ENCODE results near the gene STXBP5. TPM values are rescaled to one million over a fixed set of nuclear protein-coding genes. Genes with fewer than 3 reads are reported as not detected.

STXBP5 gene
- total and polyA plus RNA-seq, 9 of the 15 experiments (the other 6 are each of a cell fraction or from before 2014, with no cell fraction given) = 23.3 to 172 (median 71.5) TPM

DNA sequence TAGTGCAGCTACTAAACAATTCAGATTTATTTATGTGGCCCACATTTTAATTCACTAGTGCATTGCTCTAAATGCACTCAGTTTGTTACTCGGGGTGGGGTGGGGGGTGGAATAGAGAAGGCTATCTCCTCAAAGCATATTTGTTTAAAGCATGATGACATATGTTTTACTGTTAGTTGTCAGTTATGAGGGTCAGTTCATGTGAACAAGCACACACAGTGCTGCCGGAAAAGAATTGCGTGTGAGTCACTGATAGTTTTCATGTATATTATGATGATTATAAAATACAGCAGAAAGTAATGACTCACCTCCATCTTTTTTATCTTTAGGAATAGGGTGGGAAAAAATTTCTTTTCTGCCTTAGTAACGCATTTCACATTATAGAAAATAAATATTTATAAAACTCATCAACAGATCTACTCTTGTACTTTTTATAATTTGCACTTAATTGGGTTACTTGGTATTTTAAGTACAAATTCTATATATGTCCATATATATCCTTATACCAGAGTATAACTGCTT, 42.2 kb upstream of the STXBP5 start (continued):
- TF ChIP-seq SIN3A (IDR thresholded peaks at IDR 0.05; ENCODE audit: borderline replicate concordance in 2 of 2, control insufficient read depth in 1 of 2, low read depth in 2 of 2, low read length in 2 of 2) = no peak
- TF ChIP-seq ZNF644 (tag; IDR thresholded peaks at IDR 0.05; ENCODE audit: low read depth) = no peak
- TF ChIP-seq, protein P1, sequence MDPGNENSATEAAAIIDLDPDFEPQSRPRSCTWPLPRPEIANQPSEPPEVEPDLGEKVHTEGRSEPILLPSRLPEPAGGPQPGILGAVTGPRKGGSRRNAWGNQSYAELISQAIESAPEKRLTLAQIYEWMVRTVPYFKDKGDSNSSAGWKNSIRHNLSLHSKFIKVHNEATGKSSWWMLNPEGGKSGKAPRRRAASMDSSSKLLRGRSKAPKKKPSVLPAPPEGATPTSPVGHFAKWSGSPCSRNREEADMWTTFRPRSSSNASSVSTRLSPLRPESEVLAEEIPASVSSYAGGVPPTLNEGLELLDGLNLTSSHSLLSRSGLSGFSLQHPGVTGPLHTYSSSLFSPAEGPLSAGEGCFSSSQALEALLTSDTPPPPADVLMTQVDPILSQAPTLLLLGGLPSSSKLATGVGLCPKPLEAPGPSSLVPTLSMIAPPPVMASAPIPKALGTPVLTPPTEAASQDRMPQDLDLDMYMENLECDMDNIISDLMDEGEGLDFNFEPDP (CRISPR knock-in tag; IDR thresholded peaks at IDR 0.05) = no peak
- TF ChIP-seq FOXJ2 (tag; IDR thresholded peaks at IDR 0.05) = no peak
- TF ChIP-seq, protein P2, sequence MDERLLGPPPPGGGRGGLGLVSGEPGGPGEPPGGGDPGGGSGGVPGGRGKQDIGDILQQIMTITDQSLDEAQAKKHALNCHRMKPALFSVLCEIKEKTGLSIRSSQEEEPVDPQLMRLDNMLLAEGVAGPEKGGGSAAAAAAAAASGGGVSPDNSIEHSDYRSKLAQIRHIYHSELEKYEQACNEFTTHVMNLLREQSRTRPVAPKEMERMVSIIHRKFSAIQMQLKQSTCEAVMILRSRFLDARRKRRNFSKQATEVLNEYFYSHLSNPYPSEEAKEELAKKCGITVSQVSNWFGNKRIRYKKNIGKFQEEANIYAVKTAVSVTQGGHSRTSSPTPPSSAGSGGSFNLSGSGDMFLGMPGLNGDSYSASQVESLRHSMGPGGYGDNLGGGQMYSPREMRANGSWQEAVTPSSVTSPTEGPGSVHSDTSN (CRISPR knock-in tag; IDR thresholded peaks at IDR 0.05; ENCODE audit: low read depth) = no peak
- TF ChIP-seq, protein P2 (tag; conservative IDR thresholded peaks at IDR 0.05; ENCODE audit: low read depth) = peak; percentile 83
- no peak for TF ChIP-seq PHTF2 (CRISPR knock-in tag; IDR thresholded peaks at IDR 0.05)
- TF ChIP-seq, protein P3, sequence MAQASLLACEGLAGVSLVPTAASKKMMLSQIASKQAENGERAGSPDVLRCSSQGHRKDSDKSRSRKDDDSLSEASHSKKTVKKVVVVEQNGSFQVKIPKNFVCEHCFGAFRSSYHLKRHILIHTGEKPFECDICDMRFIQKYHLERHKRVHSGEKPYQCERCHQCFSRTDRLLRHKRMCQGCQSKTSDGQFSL (CRISPR knock-in tag; IDR thresholded peaks at IDR 0.05) = no peak
- TF ChIP-seq, protein P3 (tag; IDR thresholded peaks at IDR 0.05) = peak in 1 of 2 experiments; percentile 44; a peak in 1 of 4 replicates
- no peak for TF ChIP-seq EZH2 (IDR thresholded peaks at IDR 0.05; ENCODE audit: borderline replicate concordance, low read depth, low read length)
- TF ChIP-seq SIN3B (IDR thresholded peaks at IDR 0.05; ENCODE audit: low read depth) = no peak; the same call in 1 of the 2 replicates
- TF ChIP-seq FIP1L1 (IDR thresholded peaks at IDR 0.05; ENCODE audit: low read depth, low read length, poor library complexity, severe bottlenecking) = no peak
- no peak for TF ChIP-seq SMAD1 (IDR thresholded peaks at IDR 0.05; ENCODE audit: low read depth, low read length, partially characterized antibody)
- TF ChIP-seq BRF1 (IDR thresholded peaks at IDR 0.05; ENCODE audit: borderline replicate concordance, extremely low read depth, insufficient read length) = no peak
- TF ChIP-seq CREBBP (IDR thresholded peaks at IDR 0.05; ENCODE audit: low read depth, low read length) = no peak
- TF ChIP-seq NR2C2 (CRISPR knock-in tag; IDR thresholded peaks at IDR 0.05) = no peak
- no peak; the same call in 1 of the 2 replicates for TF ChIP-seq NR2C2 (tag; IDR thresholded peaks at IDR 0.05)
- no peak for TF ChIP-seq ARHGAP35 (IDR thresholded peaks at IDR 0.05; ENCODE audit: partially characterized antibody)
- TF ChIP-seq POLR2AphosphoS2 (IDR thresholded peaks at IDR 0.05; ENCODE audit: low read length) = no peak
- TF ChIP-seq ZNF12 (CRISPR knock-in tag; IDR thresholded peaks at IDR 0.05) = no peak
- no peak for TF ChIP-seq NR4A1 (CRISPR knock-in tag; IDR thresholded peaks at IDR 0.05)
- TF ChIP-seq NR4A1 (tag; IDR thresholded peaks at IDR 0.05) = no peak
- peak; percentile 96 for TF ChIP-seq ARID1B (IDR thresholded peaks at IDR 0.05)
- no peak for TF ChIP-seq PTRF (tag; IDR thresholded peaks at IDR 0.05)
- TF ChIP-seq ZNF41 (CRISPR knock-in tag; conservative IDR thresholded peaks at IDR 0.05) = no peak
- 0 out of 2 replicates have a peak, but pooled peaks have one; percentile 52 for TF ChIP-seq SMAD3 (CRISPR knock-in tag; conservative IDR thresholded peaks at IDR 0.05)

Data from K562 (cell line).